Mesothelial cell of epicardium (in vitro differentiated cells): ENCODE data around the gene TNFAIP8L2. TPM values are rescaled to one million over a fixed set of nuclear protein-coding genes. Genes with fewer than 3 reads are reported as not detected.

Source experiments
- DNase-seq, 2 experiments: peaks; one replicate each; pipeline ENCODE4 v3.0.0; 2021; ENCODE audit warnings: low spot score in 2 of 2; ENCODE audit not compliant: unreplicated experiment in 2 of 2
- H3K27ac Mint-ChIP-seq: 2 replicates; pipeline ENCODE4 v1.8.0; 2021; ENCODE audit warnings: mixed read lengths
- H3K27me3 Mint-ChIP-seq: 2 replicates; pipeline ENCODE4 v1.8.0; 2021; ENCODE audit warnings: low read depth, mixed read lengths
- H3K36me3 Mint-ChIP-seq: 2 replicates; pipeline ENCODE4 v1.8.0; 2021; ENCODE audit warnings: mixed read lengths
- H3K4me1 Mint-ChIP-seq: 2 replicates; pipeline ENCODE4 v1.8.0; 2021; ENCODE audit warnings: mixed read lengths
- H3K4me3 Mint-ChIP-seq: 2 replicates; pipeline ENCODE4 v1.8.0; 2021; ENCODE audit warnings: mild to moderate bottlenecking, moderate library complexity, mixed read lengths
- H3K9me3 Mint-ChIP-seq: 2 replicates; pipeline ENCODE4 v1.8.0; 2021; ENCODE audit warnings: mixed read lengths
- CTCF ChIP-seq: fragments of 200-600 bp; sonication (generic); IDR thresholded peaks from one replicate; pipeline ENCODE4 v1.5.0; 2021; ENCODE audit warnings: antibody characterized with exemption; ENCODE audit not compliant: unreplicated experiment
- total RNA-seq: library from RNA; stranded (reverse); gene quantifications from 3 replicates; pipeline ENCODE4 v1.2.1, GENCODE V29; 2021

TNFAIP8L2 gene
- total RNA-seq, 1 donor from 2014 or later = not detected

- H3K27me3 Mint-ChIP-seq = peaks cover 40% of the 10 kb centered on the region
- peaks cover 10% of the 10 kb centered on the region for H3K4me1 Mint-ChIP-seq
- H3K4me3 Mint-ChIP-seq = no peak overlapping the region
- no peak for TF ChIP-seq CTCF
- no peaks in the 10 kb centered on the region for H3K9me3 Mint-ChIP-seq
- H3K36me3 Mint-ChIP-seq = peaks cover 23% of the 10 kb centered on the region
- H3K27ac Mint-ChIP-seq = no peak overlapping the region
- no peak for DNase-seq
Measured at GRCh38 chr1:151134991-151135390, 21.5 kb upstream of the TNFAIP8L2 start.

GRCh38 chr1:151135433-151136385 lies 20.7 kb upstream of the TNFAIP8L2 start:
- H3K27ac Mint-ChIP-seq = no peak overlapping the region
- H3K9me3 Mint-ChIP-seq = no peaks in the 10 kb centered on the region

GRCh38 chr1:151137789-151138188 lies 18.7 kb upstream of the TNFAIP8L2 start:
- no peak for TF ChIP-seq CTCF
- H3K4me3 Mint-ChIP-seq = no peak overlapping the region
- H3K9me3 Mint-ChIP-seq = no peaks in the 10 kb centered on the region
- H3K4me1 Mint-ChIP-seq = no peaks in the 10 kb centered on the region
- peaks cover 23% of the 10 kb centered on the region for H3K36me3 Mint-ChIP-seq
- no peak overlapping the region for H3K27ac Mint-ChIP-seq
- DNase-seq = no peak
- H3K27me3 Mint-ChIP-seq = peaks cover 26% of the 10 kb centered on the region

More at GRCh38 chr1:151135433-151136385, 20.7 kb upstream of the TNFAIP8L2 start:
- Mint-ChIP-seq H3K36me3 (peaks cover 23% of the 10 kb centered on the region), H3K27me3 (peaks cover 40% of the 10 kb centered on the region), H3K4me3 (no peak overlapping the region), H3K4me1 (peaks cover 10% of the 10 kb centered on the region)
- no peak for TF ChIP-seq CTCF
- no peak for DNase-seq

GRCh38 chr1:151142411-151143056 lies 13.9 kb upstream of the TNFAIP8L2 start:
- H3K27me3 Mint-ChIP-seq = peaks cover 23% of the 10 kb centered on the region
- DNase-seq = no peak
- H3K9me3 Mint-ChIP-seq = no peaks in the 10 kb centered on the region
- no peak overlapping the region for H3K27ac Mint-ChIP-seq
- TF ChIP-seq CTCF = no peak
- H3K4me1 Mint-ChIP-seq = peaks cover 12% of the 10 kb centered on the region
- no peak overlapping the region for H3K4me3 Mint-ChIP-seq
- peaks cover under 1% of the 10 kb centered on the region for H3K36me3 Mint-ChIP-seq

- no peaks in the 10 kb centered on the region for H3K9me3 Mint-ChIP-seq
- no peak overlapping the region for H3K27ac Mint-ChIP-seq
- TF ChIP-seq CTCF = no peak
- peaks cover 12% of the 10 kb centered on the region for H3K4me1 Mint-ChIP-seq
- H3K4me3 Mint-ChIP-seq = no peak overlapping the region
- peaks cover 27% of the 10 kb centered on the region for H3K27me3 Mint-ChIP-seq
- no peaks in the 10 kb centered on the region for H3K36me3 Mint-ChIP-seq
- DNase-seq = no peak
Measured at GRCh38 chr1:151143057-151143435, 13.4 kb upstream of the TNFAIP8L2 start.
